ENCODE measurements around the gene SPX. TPM values are rescaled to one million over a fixed set of nuclear protein-coding genes. Genes with fewer than 3 reads are reported as not detected.
A peak's percentile ranks its signal among the peaks of the same experiment; 100 is the strongest.

The SPX gene, protein sequence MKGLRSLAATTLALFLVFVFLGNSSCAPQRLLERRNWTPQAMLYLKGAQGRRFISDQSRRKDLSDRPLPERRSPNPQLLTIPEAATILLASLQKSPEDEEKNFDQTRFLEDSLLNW
- polyA plus RNA-seq (2012; ENCODE audit: insufficient read depth, insufficient read length, low read depth), result 0.37 TPM

DNA sequence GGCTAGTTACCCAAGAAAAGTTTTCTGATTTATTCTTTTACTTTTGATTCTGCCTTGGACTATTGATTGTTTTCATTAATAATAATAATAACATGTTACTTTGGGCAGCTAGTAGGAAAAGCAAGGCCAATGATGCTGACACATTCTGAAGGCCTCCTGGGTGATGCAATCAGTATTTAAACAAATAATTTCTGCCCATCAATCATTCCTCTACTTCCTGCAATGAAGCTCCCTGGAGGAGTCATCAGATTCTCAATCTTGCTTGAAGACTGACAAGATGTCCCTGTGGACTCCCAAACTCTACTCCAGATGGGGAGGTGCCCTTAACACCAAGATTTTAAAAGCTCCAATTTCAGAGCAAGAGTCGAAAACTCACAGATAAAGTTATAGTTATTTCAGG lies at the start of gene SPX:
TSS of gene SPX (plus strand) at position 244 of the 400 bp plus-strand sequence. CDS start 177 bp downstream, outside the sequence.
- DNase-seq, result no peak
- Histone ChIP-seq H3K36me3 (no peaks in the 10 kb centered on the region), H3K4me3 (ENCODE audit: low read depth, low read length) (peak within 1 kb of the TSS; percentile 59), H3K9me3 (no peaks in the 10 kb centered on the region), H3K27me3 (peaks cover 59% of the 10 kb centered on the region), H3K4me1 (no peaks in the 10 kb centered on the region)
- TF ChIP-seq, protein P1, sequence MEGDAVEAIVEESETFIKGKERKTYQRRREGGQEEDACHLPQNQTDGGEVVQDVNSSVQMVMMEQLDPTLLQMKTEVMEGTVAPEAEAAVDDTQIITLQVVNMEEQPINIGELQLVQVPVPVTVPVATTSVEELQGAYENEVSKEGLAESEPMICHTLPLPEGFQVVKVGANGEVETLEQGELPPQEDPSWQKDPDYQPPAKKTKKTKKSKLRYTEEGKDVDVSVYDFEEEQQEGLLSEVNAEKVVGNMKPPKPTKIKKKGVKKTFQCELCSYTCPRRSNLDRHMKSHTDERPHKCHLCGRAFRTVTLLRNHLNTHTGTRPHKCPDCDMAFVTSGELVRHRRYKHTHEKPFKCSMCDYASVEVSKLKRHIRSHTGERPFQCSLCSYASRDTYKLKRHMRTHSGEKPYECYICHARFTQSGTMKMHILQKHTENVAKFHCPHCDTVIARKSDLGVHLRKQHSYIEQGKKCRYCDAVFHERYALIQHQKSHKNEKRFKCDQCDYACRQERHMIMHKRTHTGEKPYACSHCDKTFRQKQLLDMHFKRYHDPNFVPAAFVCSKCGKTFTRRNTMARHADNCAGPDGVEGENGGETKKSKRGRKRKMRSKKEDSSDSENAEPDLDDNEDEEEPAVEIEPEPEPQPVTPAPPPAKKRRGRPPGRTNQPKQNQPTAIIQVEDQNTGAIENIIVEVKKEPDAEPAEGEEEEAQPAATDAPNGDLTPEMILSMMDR (IDR thresholded peaks at IDR 0.05; ENCODE audit: low read depth, low read length), result no peak

DNA sequence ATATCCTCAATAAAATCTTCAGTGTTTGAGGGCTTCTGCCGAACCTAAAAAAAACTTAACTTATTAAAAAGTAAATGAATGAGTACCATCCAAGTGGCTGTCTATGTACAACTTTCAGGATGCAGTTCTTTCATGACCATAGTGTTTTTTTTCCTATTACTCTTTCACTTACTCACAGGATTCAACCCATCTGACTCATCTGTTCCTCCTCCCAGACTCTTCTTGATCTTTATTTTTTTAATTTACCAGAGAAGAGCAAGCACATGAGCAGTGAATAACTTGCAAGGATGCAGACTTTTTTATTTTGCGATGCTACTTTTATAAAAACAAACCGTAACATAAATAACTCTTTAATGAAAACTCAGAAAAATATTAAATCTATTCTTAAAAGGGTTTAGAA lies 49.1 kb upstream of the SPX start:
- no peak for DNase-seq
- H3K4me1 ChIP-seq, result no peaks in the 10 kb centered on the region
- TF ChIP-seq, protein P1 (IDR thresholded peaks at IDR 0.05; ENCODE audit: low read depth, low read length), result no peak
- no peak overlapping the region for H3K4me3 ChIP-seq (ENCODE audit: low read depth, low read length)
- no peaks in the 10 kb centered on the region for H3K27me3 ChIP-seq
- H3K36me3 ChIP-seq, result peaks cover 10% of the 10 kb centered on the region
- H3K9me3 ChIP-seq, result no peaks in the 10 kb centered on the region

- DNase-seq, result no peak
- no peaks in the 10 kb centered on the region for H3K27me3 ChIP-seq
- H3K4me3 ChIP-seq (ENCODE audit: low read depth, low read length), result no peak overlapping the region
- H3K4me1 ChIP-seq, result no peaks in the 10 kb centered on the region
- TF ChIP-seq, protein P1 (IDR thresholded peaks at IDR 0.05; ENCODE audit: low read depth, low read length), result no peak
- peaks cover 19% of the 10 kb centered on the region for H3K36me3 ChIP-seq
- no peaks in the 10 kb centered on the region for H3K9me3 ChIP-seq
Observed at GRCh38 chr12:21478756-21479455, 47.2 kb upstream of the SPX start.

GRCh38 chr12:21483531-21483930 lies 42.6 kb upstream of the SPX start:
- Histone ChIP-seq H3K4me3 (ENCODE audit: low read depth, low read length) (no peak overlapping the region), H3K27me3 (no peaks in the 10 kb centered on the region), H3K9me3 (no peaks in the 10 kb centered on the region), H3K4me1 (peaks cover 3% of the 10 kb centered on the region; the same call in 1 of the 2 replicates), H3K36me3 (peaks cover 17% of the 10 kb centered on the region)
- no peak for DNase-seq
- TF ChIP-seq, protein P1 (IDR thresholded peaks at IDR 0.05; ENCODE audit: low read depth, low read length), result no peak

DNA sequence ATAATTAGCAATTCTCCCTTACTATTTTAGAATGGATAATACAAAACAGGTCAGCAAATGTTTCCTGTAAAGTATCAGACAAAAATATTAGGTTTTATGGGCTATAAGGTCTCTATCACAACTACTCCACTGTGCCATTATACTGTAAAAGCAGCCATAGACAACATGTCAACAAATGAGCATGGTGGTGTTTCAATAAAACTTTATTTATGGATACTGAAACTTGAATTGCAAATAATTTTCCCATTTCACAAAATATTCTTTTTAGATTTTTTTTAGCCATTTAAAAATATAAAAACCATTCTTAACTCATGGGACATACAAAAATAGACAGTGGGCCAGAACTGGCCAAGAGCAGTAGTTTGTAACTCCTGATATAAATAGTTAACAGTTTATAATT lies 40.1 kb upstream of the SPX start:
- peaks cover 3% of the 10 kb centered on the region; the same call in 1 of the 2 replicates for H3K4me1 ChIP-seq
- no peaks in the 10 kb centered on the region for H3K9me3 ChIP-seq
- TF ChIP-seq, protein P1 (IDR thresholded peaks at IDR 0.05; ENCODE audit: low read depth, low read length), result no peak
- DNase-seq, result no peak
- no peak overlapping the region for H3K4me3 ChIP-seq (ENCODE audit: low read depth, low read length)
- H3K27me3 ChIP-seq, result no peaks in the 10 kb centered on the region
- peaks cover 11% of the 10 kb centered on the region for H3K36me3 ChIP-seq

DNA sequence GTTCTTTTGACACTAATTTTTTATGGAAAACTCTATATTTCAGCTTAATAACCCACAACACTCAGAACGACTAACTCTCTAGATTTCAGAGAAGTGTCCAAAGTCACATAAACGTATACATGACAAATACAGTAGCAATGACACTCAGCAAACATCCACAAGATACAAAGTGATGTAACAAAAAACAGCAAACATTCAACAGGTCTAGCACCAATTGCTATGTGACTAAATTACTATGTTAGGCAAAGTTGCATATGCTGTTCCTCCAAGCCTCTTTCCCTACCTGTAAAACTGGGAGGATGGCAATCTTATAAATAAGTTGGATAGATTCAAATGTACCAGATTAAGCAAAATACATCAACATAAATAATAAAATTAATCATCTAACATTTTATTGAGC lies 26.3 kb upstream of the SPX start:
- no peak for DNase-seq
- Histone ChIP-seq H3K27me3 (no peaks in the 10 kb centered on the region), H3K36me3 (no peaks in the 10 kb centered on the region), H3K9me3 (no peaks in the 10 kb centered on the region), H3K4me3 (ENCODE audit: low read depth, low read length) (no peak overlapping the region), H3K4me1 (no peaks in the 10 kb centered on the region)
- TF ChIP-seq, protein P1 (IDR thresholded peaks at IDR 0.05; ENCODE audit: low read depth, low read length), result no peak

Measured in BE2C (cell line).